Common myeloid progenitor, CD34-positive (primary cell): Measurements from ENCODE around the gene CNTN4.

Experiments used
- CTCF ChIA-PET: fragments of 350-600 bp; sonication (Branson Sonifier 250); formaldehyde crosslinking; loops from one replicate; lab custom pipeline; 2021; ENCODE audit warnings: antibody characterized with exemption; lab: Charles Lee
- POLR2A ChIA-PET: fragments of 350-600 bp; sonication (Branson Sonifier 250); formaldehyde crosslinking; loops from one replicate; lab custom pipeline; 2021; ENCODE audit warnings: antibody characterized with exemption; lab: Charles Lee
- DNase-seq, 3 donors: peaks; one replicate each; pipeline versions ENCODE4 v3.0.0 to v3.0.0-alpha.2; 2013
- H3K27ac ChIP-seq, 2 experiments: 1 replicate in 1 of 2; 2 replicates in 1 of 2; pipeline ENCODE4 v1.7.0; 2013; ENCODE audit warnings: inconsistent platforms in 2 of 2, low read length in 2 of 2, mild to moderate bottlenecking in 2 of 2, low read depth in 1 of 2, moderate library complexity in 1 of 2; ENCODE audit not compliant: severe bottlenecking in 2 of 2, insufficient read depth in 1 of 2, poor library complexity in 1 of 2
- H3K27me3 ChIP-seq, 5 experiments: replicated peaks in 2 of 5; 1 replicate in 3 of 5; 2 replicates in 2 of 5; pipeline versions ENCODE4 v1.6.1 to v1.7.0; 2013; ENCODE audit warnings: low read length in 4 of 5, mild to moderate bottlenecking in 2 of 5, moderate library complexity in 2 of 5, inconsistent platforms in 1 of 5; ENCODE audit not compliant: insufficient read depth in 5 of 5, control insufficient read depth in 4 of 5
- H3K36me3 ChIP-seq, 4 experiments: 1 replicate in 2 of 4; 2 replicates in 2 of 4; pipeline versions ENCODE4 v1.6.1 to v1.7.0; 2013; ENCODE audit warnings: low read length in 3 of 4, control low read depth in 1 of 4, mild to moderate bottlenecking in 1 of 4; ENCODE audit not compliant: control insufficient read depth in 4 of 4, insufficient read depth in 4 of 4
- H3K4me1 ChIP-seq, 4 experiments: 1 replicate in 3 of 4; 2 replicates in 1 of 4; pipeline versions ENCODE4 v1.6.1 to v1.7.1; 2013; ENCODE audit warnings: low read length in 3 of 4, mild to moderate bottlenecking in 3 of 4, control low read depth in 1 of 4, inconsistent platforms in 1 of 4, moderate library complexity in 1 of 4; ENCODE audit not compliant: control insufficient read depth in 4 of 4, insufficient read depth in 4 of 4; ENCODE audit errors: control extremely low read depth in 1 of 4
- H3K4me3 ChIP-seq, 7 experiments: 1 replicate in 4 of 7; 2 replicates in 3 of 7; pipeline versions ENCODE4 v1.5.1 to v1.7.0; 2013; ENCODE audit warnings: mild to moderate bottlenecking in 7 of 7, low read length in 6 of 7, moderate library complexity in 6 of 7, inconsistent platforms in 2 of 7, low read depth in 2 of 7, control low read depth in 1 of 7; ENCODE audit not compliant: insufficient read depth in 4 of 7, control insufficient read depth in 1 of 7; ENCODE audit errors: extremely low read depth in 1 of 7
- H3K9me3 ChIP-seq, 5 experiments: 1 replicate in 4 of 5; 2 replicates in 1 of 5; pipeline versions ENCODE4 v1.6.1 to v1.7.1; 2013; ENCODE audit warnings: low read length in 4 of 5, mild to moderate bottlenecking in 2 of 5, inconsistent platforms in 1 of 5, low read depth in 1 of 5, moderate library complexity in 1 of 5; ENCODE audit not compliant: control insufficient read depth in 4 of 5, insufficient read depth in 2 of 5; ENCODE audit errors: control extremely low read depth in 1 of 5
- WGBS: methylation state at CpG from one replicate; pipeline ENCODE4 v1.1.5; 2013; ENCODE audit not compliant: insufficient coverage; 5-methylcytosine and 5-hydroxymethylcytosine counted together

The CNTN4 gene

GRCh38 chr3:2261747-2262146 lies 163.1 kb downstream of the CNTN4 start:
- DNase-seq = no peak
- H3K27me3 ChIP-seq = no peaks in the 10 kb centered on the region
- H3K36me3 ChIP-seq = no peaks in the 10 kb centered on the region
- H3K9me3 ChIP-seq = no peaks in the 10 kb centered on the region
- H3K27ac ChIP-seq = no peak overlapping the region
- ChIA-PET POLR2A (no interaction called here), CTCF (no interaction called here)
- H3K4me1 ChIP-seq = no peaks in the 10 kb centered on the region
- no peak overlapping the region for H3K4me3 ChIP-seq
- WGBS = 100% methylated on average over 1 of the region's 3 CpGs

- Histone ChIP-seq H3K36me3 (no peaks in the 10 kb centered on the region), H3K4me1 (no peaks in the 10 kb centered on the region), H3K4me3 (no peak overlapping the region), H3K27ac (no peak overlapping the region), H3K27me3 (no peaks in the 10 kb centered on the region), H3K9me3 (peaks cover 0 to 2% (median 0%) of the 10 kb centered on the region in 5 experiments)
- WGBS = 100% methylated on average over 3 of the region's 4 CpGs
- CTCF ChIA-PET = no interaction called here
- no peak for DNase-seq
- POLR2A ChIA-PET = no interaction called here
Measured at GRCh38 chr3:2262204-2262603, 163.5 kb downstream of the CNTN4 start.

GRCh38 chr3:2266606-2267005 lies 167.9 kb downstream of the CNTN4 start:
- Histone ChIP-seq H3K27me3 (no peaks in the 10 kb centered on the region), H3K27ac (no peak overlapping the region), H3K36me3 (no peaks in the 10 kb centered on the region), H3K4me1 (no peaks in the 10 kb centered on the region), H3K9me3 (peaks cover 0 to 2% (median 0%) of the 10 kb centered on the region in 5 experiments), H3K4me3 (no peak overlapping the region)
- no peak for DNase-seq
- CTCF ChIA-PET = no interaction called here
- POLR2A ChIA-PET = no interaction called here
- 83% methylated on average over 1 of the region's 1 CpG for WGBS

- 67% methylated on average over 1 of the region's 3 CpGs for WGBS
- H3K36me3 ChIP-seq = no peaks in the 10 kb centered on the region
- POLR2A ChIA-PET = no interaction called here
- no peak overlapping the region for H3K27ac ChIP-seq
- H3K4me1 ChIP-seq = no peaks in the 10 kb centered on the region
- no peak overlapping the region for H3K4me3 ChIP-seq
- no peak for DNase-seq
- CTCF ChIA-PET = no interaction called here
- no peaks in the 10 kb centered on the region for H3K27me3 ChIP-seq
- peaks cover 0 to 2% (median 0%) of the 10 kb centered on the region in 5 experiments for H3K9me3 ChIP-seq
Measured at GRCh38 chr3:2268779-2269178, 170.1 kb downstream of the CNTN4 start.

- H3K36me3 ChIP-seq = no peaks in the 10 kb centered on the region
- ChIA-PET CTCF (no interaction called here), POLR2A (no interaction called here)
- H3K4me1 ChIP-seq = no peaks in the 10 kb centered on the region
- no peak overlapping the region for H3K4me3 ChIP-seq
- DNase-seq = no peak
- H3K27me3 ChIP-seq = no peaks in the 10 kb centered on the region
- WGBS = no CpG with 5 or more reads among the region's 1 CpG
- H3K9me3 ChIP-seq = no peaks in the 10 kb centered on the region
- H3K27ac ChIP-seq = no peak overlapping the region
Measured at GRCh38 chr3:2274526-2274925, 175.9 kb downstream of the CNTN4 start.

GRCh38 chr3:2283818-2284217 lies 185.2 kb downstream of the CNTN4 start:
- H3K4me3 ChIP-seq = no peak overlapping the region
- no peaks in the 10 kb centered on the region for H3K27me3 ChIP-seq
- H3K4me1 ChIP-seq = no peaks in the 10 kb centered on the region
- no peak overlapping the region for H3K27ac ChIP-seq
- ChIA-PET POLR2A (interaction anchor here (0.6 kb wide), 1 partner anchor 281 kb away, joined by 3 read pairs; no protein-coding TSS in a partner anchor), CTCF (no interaction called here)
- DNase-seq = no peak
- no peaks in the 10 kb centered on the region for H3K9me3 ChIP-seq
- no peaks in the 10 kb centered on the region for H3K36me3 ChIP-seq

- no peak overlapping the region for H3K4me3 ChIP-seq
- H3K27me3 ChIP-seq = no peaks in the 10 kb centered on the region
- no peaks in the 10 kb centered on the region for H3K4me1 ChIP-seq
- no peaks in the 10 kb centered on the region for H3K9me3 ChIP-seq
- no CpG with 5 or more reads among the region's 3 CpGs for WGBS
- ChIA-PET POLR2A (no interaction called here), CTCF (no interaction called here)
- H3K36me3 ChIP-seq = no peaks in the 10 kb centered on the region
- DNase-seq = no peak
- no peak overlapping the region for H3K27ac ChIP-seq
Measured at GRCh38 chr3:2300938-2301337, 202.3 kb downstream of the CNTN4 start.
